ENCODE results near the gene MAP7D1. TPM values are rescaled to one million over a fixed set of nuclear protein-coding genes. Genes with fewer than 3 reads are reported as not detected.
"Not testable (repeated sequence)": the region's sequence is repeated elsewhere in the genome, so short reads cannot be mapped to it uniquely, and the experiment has no call there.

Gene MAP7D1
- total RNA-seq, 1 experiment from 2014 or later: 236 TPM

GRCh38 chr1:36203554-36204346 lies 47.8 kb downstream of the MAP7D1 start:
- DNase-seq (ENCODE audit: low read depth): peak; percentile 64

DNA sequence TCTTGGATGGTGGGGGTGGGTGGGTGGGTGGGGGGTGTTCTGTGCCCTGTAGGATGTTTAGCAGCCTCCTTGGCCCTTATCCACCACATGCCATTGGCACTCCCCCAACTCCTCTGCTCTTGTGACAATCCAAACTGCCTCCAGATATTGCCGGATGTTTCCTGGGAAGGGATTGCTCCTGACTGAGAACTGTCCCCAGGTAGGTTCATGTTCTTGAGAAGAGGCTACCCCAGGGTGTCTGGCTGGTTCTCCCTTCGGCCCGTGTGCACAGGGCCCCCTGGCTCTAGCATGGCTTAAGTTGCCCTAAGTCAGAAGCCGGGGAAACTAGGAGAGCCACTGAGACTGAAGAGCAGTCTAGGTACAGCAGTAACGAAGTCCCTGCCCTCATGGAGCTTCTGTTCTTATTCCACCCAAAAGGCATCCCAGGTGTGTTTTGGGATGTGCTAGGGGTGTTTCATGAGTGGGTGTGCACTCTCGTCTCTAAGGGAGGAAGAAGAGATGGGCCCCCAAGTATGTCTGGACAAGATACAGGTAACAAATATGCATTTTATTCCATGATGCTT lies 48.5 kb downstream of the MAP7D1 start:
- peak; percentile 26 for DNase-seq (ENCODE audit: low read depth)

DNA sequence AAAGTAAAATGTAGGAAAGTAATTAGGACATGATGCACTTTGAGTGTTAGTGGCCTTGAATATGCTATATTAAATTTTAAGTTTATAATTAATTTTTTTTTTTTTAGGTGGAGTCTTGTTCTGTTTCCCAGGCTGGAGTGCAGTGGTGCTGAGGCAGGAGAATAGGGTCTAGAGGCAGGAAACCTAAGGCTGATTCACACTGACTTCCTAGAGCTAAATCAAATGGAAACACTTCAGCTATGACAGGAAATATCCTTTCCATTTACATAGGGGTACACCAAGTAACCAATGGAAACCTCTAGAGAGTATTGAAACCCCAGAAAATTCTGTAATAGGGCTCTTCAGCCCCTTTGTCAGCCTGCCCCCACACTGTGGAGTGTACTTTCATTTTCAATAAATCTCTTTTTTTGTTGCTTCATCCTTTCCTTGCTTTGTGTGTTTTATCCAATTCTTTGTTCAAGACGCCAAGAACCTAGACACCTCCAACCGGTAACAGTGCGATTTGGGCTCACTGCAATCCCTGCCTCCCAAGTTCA lies 50.4 kb downstream of the MAP7D1 start:
- no peak for DNase-seq (ENCODE audit: low read depth)

- peak; percentile 68 for DNase-seq (ENCODE audit: low read depth)
Observed at GRCh38 chr1:36207339-36207738, 51.4 kb downstream of the MAP7D1 start.

DNA sequence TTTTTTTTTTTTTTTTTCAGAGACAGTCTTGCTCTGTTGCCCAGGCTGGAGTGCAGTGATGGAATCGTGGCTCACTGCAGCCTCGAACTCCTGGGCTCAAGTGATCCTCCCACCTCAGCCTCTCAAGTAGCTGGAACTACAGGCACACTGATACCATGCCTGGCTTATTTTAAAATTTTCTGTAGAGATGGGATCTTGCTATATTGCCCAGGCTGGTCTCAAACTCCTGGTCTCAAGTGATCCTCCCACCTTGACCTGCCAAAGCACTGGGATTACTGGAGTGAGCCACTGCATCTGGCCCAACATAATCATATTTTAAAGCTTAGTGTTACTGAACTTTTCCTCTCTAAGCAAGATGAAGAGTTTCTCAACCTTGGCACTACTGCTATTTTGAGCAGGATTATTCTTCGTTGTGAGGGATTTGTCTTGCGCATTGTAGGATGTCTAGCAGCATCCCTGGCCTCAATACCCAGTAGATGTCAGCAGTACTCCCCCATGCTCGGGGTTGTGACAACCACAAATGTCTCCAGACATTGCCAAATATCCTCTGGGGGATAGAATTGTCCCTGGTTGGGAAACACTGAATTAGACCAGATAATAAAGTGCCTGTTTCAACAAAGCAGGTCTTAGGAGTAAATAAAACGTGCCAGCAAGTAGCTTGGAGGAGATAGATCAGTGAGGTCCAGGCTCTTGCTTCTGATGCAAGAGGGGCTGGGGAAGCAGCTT lies 53.2 kb downstream of the MAP7D1 start:
- DNase-seq (ENCODE audit: low read depth): no peak

DNA sequence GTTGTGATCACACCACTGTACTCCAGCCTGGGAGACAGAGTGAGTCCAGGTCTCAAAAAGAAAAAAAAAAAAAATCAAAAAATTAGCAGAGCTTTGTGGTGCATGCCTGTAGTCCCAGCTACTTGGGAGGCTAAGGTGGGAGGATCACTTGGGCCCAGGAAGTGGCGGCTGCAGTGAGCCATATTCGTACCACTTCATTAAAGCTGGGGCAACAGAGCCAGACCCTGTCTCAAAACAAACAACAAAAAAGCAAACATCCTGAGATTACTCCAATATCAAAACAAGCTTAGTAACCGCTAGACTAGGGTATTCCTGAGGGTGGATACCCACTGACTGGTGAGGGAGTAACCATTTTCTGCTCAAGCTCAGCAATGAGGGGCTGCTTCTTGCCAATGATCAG lies 55.3 kb downstream of the MAP7D1 start:
- DNase-seq (ENCODE audit: low read depth): no peak

DNA sequence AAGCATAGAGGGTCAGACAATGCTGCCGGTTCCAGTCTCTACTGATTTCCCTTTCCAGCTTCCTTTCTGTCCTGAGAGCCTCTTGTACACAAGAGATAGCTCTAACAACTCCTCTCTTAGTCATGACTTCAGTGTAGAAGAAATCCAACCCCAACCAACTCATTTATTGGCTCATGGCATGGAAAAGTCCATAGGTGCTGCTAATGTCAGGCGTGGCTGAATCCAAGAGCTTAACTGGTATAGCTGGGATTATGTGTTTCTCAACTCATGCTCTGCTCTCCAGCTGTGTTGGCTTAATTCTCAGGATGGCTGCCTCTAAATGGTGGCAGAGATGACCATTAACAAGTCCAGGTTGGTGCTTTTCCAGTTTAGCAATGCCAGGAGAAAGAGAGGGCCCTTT lies 55.9 kb downstream of the MAP7D1 start:
- no peak for DNase-seq (ENCODE audit: low read depth)

DNA sequence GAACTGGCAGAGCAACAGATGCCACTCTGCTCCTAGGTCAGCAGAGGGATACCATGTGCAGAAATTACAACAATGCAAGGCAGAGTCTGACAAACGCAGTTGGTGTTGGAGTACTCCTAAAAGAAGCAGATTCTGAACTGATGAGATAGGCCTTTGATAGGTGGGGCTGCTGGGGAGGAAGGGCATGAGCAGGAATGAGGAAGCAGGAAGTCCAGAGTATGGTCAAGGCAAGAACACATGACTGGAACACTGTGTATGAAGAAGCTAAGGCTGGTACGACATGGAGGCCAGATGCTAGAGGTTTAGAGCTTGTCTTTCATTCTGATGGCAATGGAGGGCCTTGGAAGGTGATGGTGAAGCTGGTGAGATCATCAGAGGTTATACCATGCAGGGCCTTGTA lies 56.8 kb downstream of the MAP7D1 start:
- no peak for DNase-seq (ENCODE audit: low read depth)

DNA sequence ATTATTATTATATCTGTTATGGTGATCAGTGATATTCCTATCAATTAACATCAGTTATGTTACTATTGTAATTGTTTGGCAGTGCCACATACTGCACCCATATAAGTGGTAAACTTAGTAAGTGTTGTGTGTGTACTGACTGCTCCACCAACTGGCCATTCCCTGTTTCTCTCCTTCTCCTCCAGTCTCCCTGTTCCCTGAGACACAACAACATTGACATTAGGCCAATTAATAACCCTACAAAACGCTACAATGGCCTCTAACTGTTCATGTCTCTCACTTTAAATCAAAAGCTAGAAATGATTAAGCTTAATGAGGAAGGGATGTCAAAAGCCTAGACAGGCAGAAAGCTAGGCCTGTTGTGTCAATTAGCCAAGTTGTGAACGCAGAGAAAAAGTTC lies 61.7 kb downstream of the MAP7D1 start:
- DNase-seq (ENCODE audit: low read depth): no peak

DNA sequence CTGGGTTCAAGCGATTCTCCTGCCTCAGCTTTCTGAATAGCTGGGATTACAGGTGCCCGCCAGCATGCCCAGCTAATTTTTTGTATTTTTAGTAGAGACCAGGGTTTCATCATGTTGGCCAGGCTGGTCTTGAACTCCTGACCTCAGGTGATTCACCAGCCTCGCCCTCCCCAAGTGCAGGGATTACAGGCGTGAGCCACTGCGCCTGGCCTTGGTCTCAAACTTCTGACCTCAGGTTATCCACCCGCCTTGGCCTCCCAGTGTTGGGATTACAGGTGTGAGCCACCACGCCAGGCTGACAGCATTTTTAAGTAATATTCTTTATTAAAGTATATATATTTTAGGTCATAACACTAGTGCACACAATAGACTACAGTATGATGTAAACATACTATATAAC lies 65.9 kb downstream of the MAP7D1 start:
- not testable (repeated sequence) for DNase-seq (ENCODE audit: low read depth)

DNA sequence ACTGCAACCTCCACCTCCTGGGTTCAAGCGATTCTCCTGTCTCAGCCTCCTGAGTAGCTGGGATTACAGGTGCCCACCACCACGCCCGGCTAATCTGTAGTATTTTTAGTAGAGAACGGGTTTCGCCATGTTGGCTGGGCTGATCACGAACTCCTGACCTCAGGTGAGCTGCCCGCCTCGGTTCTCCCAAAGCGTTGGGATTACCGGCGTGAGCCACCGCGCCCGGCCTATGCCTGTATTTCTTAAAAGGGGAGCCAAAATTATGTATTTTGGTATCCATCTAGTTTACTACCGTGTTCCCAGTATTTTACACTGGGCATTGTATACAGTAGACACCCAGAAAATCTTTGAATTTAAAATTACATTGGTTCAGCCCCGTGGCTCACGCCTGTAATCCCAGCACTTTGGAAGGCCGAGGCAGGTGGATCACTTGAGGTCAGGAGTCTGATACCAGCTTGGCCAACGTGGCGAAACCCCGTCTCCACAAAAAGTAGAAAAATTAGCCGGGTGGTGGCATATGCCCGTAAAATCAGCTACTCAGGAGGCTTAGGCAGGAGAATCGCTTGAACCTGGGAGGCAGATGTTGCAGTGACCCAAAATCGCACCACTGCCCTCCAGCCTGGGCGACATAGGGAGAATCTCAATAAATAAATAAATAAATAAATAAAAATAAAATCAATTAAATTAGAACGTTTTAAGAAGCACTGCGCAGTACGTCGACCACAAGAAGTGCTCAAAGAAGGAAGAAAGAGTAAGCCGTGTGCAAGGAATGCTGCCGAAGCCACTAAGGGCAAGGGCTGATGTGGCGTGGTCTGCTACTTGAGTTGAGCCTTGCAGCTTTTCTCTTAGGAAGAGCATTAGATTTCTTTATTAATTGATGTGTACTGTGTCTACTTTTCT lies 66.8 kb downstream of the MAP7D1 start:
- no peak for DNase-seq (ENCODE audit: low read depth)

GRCh38 chr1:36223381-36223995 lies 67.5 kb downstream of the MAP7D1 start:
- DNase-seq (ENCODE audit: low read depth): peak; percentile 29

- DNase-seq (ENCODE audit: low read depth): peak; percentile 100
Observed at GRCh38 chr1:36223996-36224536, 68.1 kb downstream of the MAP7D1 start, which contains the start of gene THRAP3. TSS of gene THRAP3 (plus strand) at chr1:36224443. CDS start at chr1:36282564, 58,121 bp downstream.

DNA sequence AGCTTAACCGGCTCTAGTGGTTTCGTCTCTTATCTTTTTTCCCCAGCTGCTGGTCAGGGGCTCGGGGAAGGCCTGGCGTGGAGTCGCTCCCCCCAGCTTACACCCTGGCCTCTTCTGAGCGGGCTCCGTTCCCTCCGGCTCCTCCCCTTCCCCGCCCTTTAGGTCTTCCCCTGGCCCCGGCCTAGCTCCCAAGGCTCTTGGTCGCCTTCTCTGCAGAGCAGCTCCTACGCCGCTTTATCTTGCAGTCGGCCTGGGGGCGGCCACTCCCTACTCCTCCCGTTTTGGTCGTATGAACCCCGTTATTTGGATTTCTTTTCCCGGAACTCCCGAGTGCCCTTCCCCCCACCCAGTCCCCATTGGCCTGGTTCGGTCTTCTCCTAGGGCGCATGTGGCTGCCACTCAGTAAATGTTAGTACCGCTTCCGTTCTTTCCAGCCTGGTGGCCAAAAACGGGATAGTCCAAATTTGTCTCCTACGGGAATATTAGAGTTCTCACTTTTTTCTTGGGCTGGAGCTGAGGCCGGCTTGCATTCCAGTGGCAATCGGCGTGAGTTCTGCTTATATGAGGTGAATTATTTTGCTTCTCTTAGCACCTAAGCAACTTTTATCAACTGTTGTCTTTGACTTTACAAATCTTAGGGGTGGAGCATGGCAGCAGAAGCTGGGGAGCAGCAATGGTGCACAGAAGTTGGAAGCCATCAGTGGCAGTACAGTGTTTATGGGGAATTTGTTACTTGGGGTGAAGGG lies 68.8 kb downstream of the MAP7D1 start:
- DNase-seq (ENCODE audit: low read depth): peak; percentile 81

DNA sequence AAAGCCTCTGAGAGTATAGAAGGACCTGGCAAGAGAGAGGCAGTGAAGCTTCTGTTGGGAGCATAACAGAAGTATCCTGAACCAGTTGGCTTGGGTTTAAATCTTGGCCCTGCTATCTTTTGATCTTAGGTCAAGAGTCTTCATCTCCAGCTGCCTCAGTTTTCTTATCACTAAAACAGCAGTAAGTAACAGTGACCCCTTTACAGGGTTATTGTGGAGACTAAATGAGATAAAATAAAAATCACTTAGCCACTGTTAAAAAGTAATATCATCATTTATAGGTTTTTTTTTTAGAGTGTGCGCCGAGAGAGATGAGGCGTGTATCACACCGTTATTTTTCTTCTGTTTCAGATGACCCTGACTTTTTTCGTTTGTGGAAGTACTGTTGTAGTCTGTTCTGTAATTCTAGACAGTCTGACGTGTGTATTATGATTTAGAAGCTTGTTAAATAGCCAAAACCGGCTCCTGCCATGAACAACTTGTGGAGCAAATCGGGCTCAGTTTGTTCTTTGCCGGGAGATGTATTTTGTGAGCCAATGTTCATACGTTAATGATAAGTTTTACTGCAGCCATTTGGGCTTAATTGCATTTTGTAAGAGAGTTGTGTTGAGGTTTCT lies 69.4 kb downstream of the MAP7D1 start:
- DNase-seq (ENCODE audit: low read depth): no peak

- DNase-seq (ENCODE audit: low read depth): not testable (repeated sequence)
Observed at GRCh38 chr1:36230279-36230678, 74.3 kb downstream of the MAP7D1 start.
